ENCODE measurements around the gene MYH10. TPM values are rescaled to one million over a fixed set of nuclear protein-coding genes. Genes with fewer than 3 reads are reported as not detected.

MYH10 gene
- total and polyA plus RNA-seq, 7 donors, result 1.8 to 34.2 (median 1.9) TPM

DNA sequence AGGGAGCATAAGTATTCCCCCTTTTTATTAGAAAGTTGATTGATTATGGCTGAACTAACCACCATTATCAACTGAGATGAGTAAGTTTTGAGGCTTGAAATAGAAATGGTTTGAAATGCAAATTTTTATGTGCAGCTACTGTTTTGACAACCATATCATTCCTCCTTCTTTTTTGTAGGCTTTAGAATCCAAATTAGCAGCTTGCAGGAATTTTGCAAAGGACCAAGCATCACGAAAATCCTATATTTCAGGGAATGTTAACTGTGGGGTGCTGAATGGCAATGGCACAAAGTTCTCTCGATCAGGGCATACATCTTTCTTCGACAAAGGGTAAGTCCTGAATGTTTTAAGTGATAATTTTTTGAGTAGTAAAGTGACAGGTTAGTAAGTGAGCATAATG is 170.7 kb downstream of the MYH10 start:
- intact Hi-C loops (cut with DNase I), result no loop called here
- WGBS, 3 donors, result 95 to 98% (median 96%) methylated on average over 3 of the region's 3 CpGs

DNA sequence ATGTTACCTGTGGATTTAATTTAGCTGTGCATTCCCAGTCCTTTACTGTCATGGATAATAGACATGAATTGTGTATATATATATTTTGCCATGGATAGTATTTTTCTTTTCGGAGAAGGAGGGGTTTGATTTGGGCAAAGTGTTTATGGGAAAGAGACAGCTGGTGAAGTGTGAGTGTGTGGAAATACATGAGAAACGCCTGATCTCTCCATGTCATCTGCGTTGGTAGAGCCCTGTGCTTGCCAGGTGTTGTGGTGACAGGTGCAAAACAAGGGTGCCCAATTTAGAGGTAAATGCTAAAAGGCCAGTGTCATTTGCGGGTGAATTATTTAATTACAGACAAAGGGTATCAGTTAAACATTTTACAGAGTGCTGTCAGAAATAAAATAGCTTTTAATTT is 171.4 kb downstream of the MYH10 start:
- Histone ChIP-seq H3K27ac (no peak overlapping the region), H3K36me3 (ENCODE audit: insufficient read depth in 1 of 2, low read depth in 1 of 2) (peaks cover 17 to 100% of the 10 kb centered on the region in 2 donors), H3K4me1 (peaks cover 7% of the 10 kb centered on the region), H3K4me3 (no peak overlapping the region), H3K27me3 (ENCODE audit: insufficient read depth in 3 of 3, low read length in 2 of 3) (no peaks in the 10 kb centered on the region), H3K9me3 (no peaks in the 10 kb centered on the region)
- intact Hi-C loops (cut with DNase I), result no loop called here
- WGBS, 3 donors, result 42 to 63% (median 51%) methylated on average over 4 of the region's 4 CpGs
- TF ChIP-seq, protein P1, sequence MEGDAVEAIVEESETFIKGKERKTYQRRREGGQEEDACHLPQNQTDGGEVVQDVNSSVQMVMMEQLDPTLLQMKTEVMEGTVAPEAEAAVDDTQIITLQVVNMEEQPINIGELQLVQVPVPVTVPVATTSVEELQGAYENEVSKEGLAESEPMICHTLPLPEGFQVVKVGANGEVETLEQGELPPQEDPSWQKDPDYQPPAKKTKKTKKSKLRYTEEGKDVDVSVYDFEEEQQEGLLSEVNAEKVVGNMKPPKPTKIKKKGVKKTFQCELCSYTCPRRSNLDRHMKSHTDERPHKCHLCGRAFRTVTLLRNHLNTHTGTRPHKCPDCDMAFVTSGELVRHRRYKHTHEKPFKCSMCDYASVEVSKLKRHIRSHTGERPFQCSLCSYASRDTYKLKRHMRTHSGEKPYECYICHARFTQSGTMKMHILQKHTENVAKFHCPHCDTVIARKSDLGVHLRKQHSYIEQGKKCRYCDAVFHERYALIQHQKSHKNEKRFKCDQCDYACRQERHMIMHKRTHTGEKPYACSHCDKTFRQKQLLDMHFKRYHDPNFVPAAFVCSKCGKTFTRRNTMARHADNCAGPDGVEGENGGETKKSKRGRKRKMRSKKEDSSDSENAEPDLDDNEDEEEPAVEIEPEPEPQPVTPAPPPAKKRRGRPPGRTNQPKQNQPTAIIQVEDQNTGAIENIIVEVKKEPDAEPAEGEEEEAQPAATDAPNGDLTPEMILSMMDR (IDR thresholded peaks at IDR 0.05), result no peak
- DNase-seq (no peak), ATAC-seq (peak in 1 of 4 donors; percentile 39)

More for the DNA sequence above, 170.7 kb downstream of the MYH10 start:
- no peak for DNase-seq
- Histone ChIP-seq H3K4me1 (no peaks in the 10 kb centered on the region), H3K36me3 (ENCODE audit: insufficient read depth in 1 of 2, low read depth in 1 of 2) (peaks cover 17 to 98% of the 10 kb centered on the region in 2 donors), H3K27ac (no peak overlapping the region), H3K4me3 (no peak overlapping the region), H3K9me3 (no peaks in the 10 kb centered on the region), H3K27me3 (ENCODE audit: insufficient read depth in 3 of 3, low read length in 2 of 3) (no peaks in the 10 kb centered on the region)
- no peak for ATAC-seq
- TF ChIP-seq, protein P1 (IDR thresholded peaks at IDR 0.05), result no peak

DNA sequence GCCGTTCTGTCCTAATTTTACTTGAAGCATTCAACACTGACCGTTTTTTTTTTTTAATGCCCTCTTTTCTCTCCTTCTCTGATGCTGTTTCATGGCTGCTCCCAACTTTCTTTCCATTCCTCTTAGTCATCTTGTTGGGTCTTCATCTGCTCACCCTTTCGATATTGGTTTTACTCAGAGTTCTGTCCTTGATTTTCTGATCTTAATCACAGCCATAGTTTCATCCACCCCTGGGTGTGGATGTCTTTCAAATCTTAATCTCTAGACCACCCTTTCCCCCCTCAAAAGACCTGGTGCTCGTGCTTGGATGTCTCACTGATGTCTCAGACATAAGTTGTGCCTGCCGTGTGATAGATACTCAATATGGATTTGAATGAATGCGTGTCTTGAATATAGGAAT is 172.4 kb downstream of the MYH10 start:
- no peak for DNase-seq
- TF ChIP-seq, protein P1 (IDR thresholded peaks at IDR 0.05), result no peak
- no peaks in the 10 kb centered on the region for H3K27me3 ChIP-seq (ENCODE audit: insufficient read depth in 3 of 3, low read length in 2 of 3)
- 85 to 89% (median 87%) methylated on average over 6 of the region's 6 CpGs for WGBS, 3 donors
- no peak overlapping the region for H3K4me3 ChIP-seq
- no peak for ATAC-seq
- peaks cover 17 to 100% of the 10 kb centered on the region in 2 donors for H3K36me3 ChIP-seq (ENCODE audit: insufficient read depth in 1 of 2, low read depth in 1 of 2)
- H3K4me1 ChIP-seq, result peaks cover 14% of the 10 kb centered on the region
- H3K9me3 ChIP-seq, result no peaks in the 10 kb centered on the region
- H3K27ac ChIP-seq, result no peak overlapping the region
- intact Hi-C loops (cut with DNase I), result no loop called here

DNA sequence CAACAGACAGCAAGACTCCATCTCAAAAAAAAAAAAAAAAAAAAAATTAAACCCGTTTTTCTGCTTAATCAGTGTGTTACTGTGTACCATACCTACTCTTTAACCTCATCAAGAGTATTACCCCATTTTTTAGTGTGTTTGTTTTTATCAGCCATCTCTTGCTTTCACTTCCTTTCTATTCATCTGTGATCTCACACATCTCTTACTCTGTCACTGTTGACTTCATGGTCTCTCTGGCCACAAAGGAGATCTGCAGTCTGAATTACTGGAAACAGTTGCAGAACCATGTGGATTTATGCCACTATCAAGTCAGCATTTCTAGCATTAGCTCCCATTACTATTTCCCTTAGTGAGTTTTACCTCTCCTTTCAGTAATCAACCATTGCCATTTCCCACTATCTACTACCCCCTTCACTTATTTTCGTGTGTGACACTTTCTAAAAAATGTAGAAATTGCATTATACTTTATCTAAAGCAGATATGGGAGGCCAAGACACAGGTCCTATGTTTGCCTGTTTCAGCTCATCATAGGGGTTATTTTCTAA is 174.8 kb downstream of the MYH10 start:
- Histone ChIP-seq H3K27me3 (ENCODE audit: insufficient read depth in 3 of 3, low read length in 2 of 3) (no peaks in the 10 kb centered on the region), H3K36me3 (ENCODE audit: insufficient read depth in 1 of 2, low read depth in 1 of 2) (peaks cover 17 to 100% of the 10 kb centered on the region in 2 donors), H3K9me3 (no peaks in the 10 kb centered on the region), H3K4me3 (no peak overlapping the region), H3K27ac (no peak overlapping the region), H3K4me1 (peaks cover 14% of the 10 kb centered on the region)
- DNase-seq, result no peak
- TF ChIP-seq, protein P1 (IDR thresholded peaks at IDR 0.05), result no peak
- no peak for ATAC-seq
- 75 to 91% (median 75%) methylated on average over 2 of the region's 2 CpGs for WGBS, 3 donors
- intact Hi-C loops (cut with DNase I), result no loop called here

DNA sequence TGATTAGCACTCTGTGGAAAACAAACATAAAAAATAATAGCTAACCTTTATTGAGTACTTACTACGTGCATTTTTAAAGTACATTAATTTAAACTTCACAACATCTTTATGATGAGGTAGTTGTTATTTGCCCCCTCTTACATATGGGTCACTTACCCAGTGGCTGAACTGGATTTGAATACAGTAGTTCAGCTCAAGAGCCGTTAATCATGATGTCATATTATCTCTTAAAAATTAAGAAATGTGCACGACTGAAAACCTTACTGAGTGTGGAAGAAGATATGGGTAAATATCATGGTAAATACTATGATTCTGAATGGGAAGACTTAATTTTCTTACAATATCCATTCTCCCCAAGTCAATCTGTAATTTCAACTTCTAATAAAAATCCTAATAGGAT is 177.2 kb downstream of the MYH10 start:
- intact Hi-C loops (cut with DNase I), result no loop called here
- WGBS, 3 donors, result 83 to 86% (median 84%) methylated on average over 3 of the region's 3 CpGs

More for the DNA sequence above, 177.2 kb downstream of the MYH10 start:
- no peaks in the 10 kb centered on the region for H3K27me3 ChIP-seq (ENCODE audit: insufficient read depth in 3 of 3, low read length in 2 of 3)
- ATAC-seq, result no peak
- H3K9me3 ChIP-seq, result no peaks in the 10 kb centered on the region
- TF ChIP-seq, protein P1 (IDR thresholded peaks at IDR 0.05), result no peak
- H3K4me3 ChIP-seq, result no peak overlapping the region
- H3K36me3 ChIP-seq (ENCODE audit: insufficient read depth in 1 of 2, low read depth in 1 of 2), result peaks cover 16 to 100% of the 10 kb centered on the region in 2 donors
- DNase-seq, result no peak
- peaks cover 14% of the 10 kb centered on the region for H3K4me1 ChIP-seq
- no peak overlapping the region for H3K27ac ChIP-seq

Data from psoas muscle (tissue), 8 donors.